ENCODE data around the gene GOLGA6L2. TPM values are rescaled to one million over a fixed set of nuclear protein-coding genes. Genes with fewer than 3 reads are reported as not detected.

GOLGA6L2 gene
- total RNA-seq, 1 experiment from 2014 or later: not detected

- no peaks in the 10 kb centered on the region for H3K4me1 Mint-ChIP-seq
- no peaks in the 10 kb centered on the region for H3K79me2 ChIP-seq (ENCODE audit: insufficient read depth, low read length)
- WGBS (ENCODE audit: extremely low coverage, insufficient read length, low lambda C conversion rate): no CpG with 5 or more reads among the region's 2 CpGs
Observed at GRCh38 chr15:23484870-23485269, 37.8 kb upstream of the GOLGA6L2 start.

More at GRCh38 chr15:23484870-23485269, 37.8 kb upstream of the GOLGA6L2 start:
- H2BK12ac ChIP-seq (ENCODE audit: insufficient read length, low read depth, low read length): no peak overlapping the region
- no peaks in the 10 kb centered on the region for H3K27me3 ChIP-seq (ENCODE audit: insufficient read depth, low read length)
- no peaks in the 10 kb centered on the region for H3K23me2 ChIP-seq (ENCODE audit: insufficient read length, low read depth, low read length, poor library complexity, severe bottlenecking)
- H4K91ac ChIP-seq (ENCODE audit: insufficient read length, low read depth, low read length): no peak overlapping the region
- H3K4me2 ChIP-seq (ENCODE audit: insufficient read depth, insufficient read length, low read length): no peak overlapping the region
- no peak overlapping the region for H3K23ac ChIP-seq (ENCODE audit: insufficient read length, low read depth, low read length)
- no peak overlapping the region for H3K27ac Mint-ChIP-seq
- no peak overlapping the region for H2AFZ ChIP-seq (ENCODE audit: low read length)
- H3K4me1 ChIP-seq (ENCODE audit: insufficient read depth, low read length): no peaks in the 10 kb centered on the region
- no peak overlapping the region for H2BK120ac ChIP-seq (ENCODE audit: low read depth, low read length, poor library complexity, severe bottlenecking)
- H3K27me3 Mint-ChIP-seq (ENCODE audit: low read depth): no peaks in the 10 kb centered on the region; the same call in none of the 2 replicates
- no peak for TF ChIP-seq CTCF (conservative IDR thresholded peaks at IDR 0.05)
- H2BK15ac ChIP-seq (ENCODE audit: low read depth, low read length): no peak overlapping the region
- H3K9me3 ChIP-seq (ENCODE audit: control insufficient read depth, low read depth, low read length): peaks cover 29% of the 10 kb centered on the region
- H3K18ac ChIP-seq (ENCODE audit: insufficient read length, low read depth, low read length): no peak overlapping the region
- no peak overlapping the region for H3T11ph ChIP-seq (ENCODE audit: low read length)
- DNase-seq: no peak
- no peak overlapping the region for H2AK5ac ChIP-seq (ENCODE audit: insufficient read length, low read length)
- no peaks in the 10 kb centered on the region for H3K79me1 ChIP-seq (ENCODE audit: insufficient read depth, low read depth, low read length, poor library complexity, severe bottlenecking)
- H3K9ac ChIP-seq (ENCODE audit: extremely low read depth, insufficient read length, low read length): no peak overlapping the region
- H3K14ac ChIP-seq (ENCODE audit: insufficient read depth, low read length): no peak overlapping the region
- H3K9me3 Mint-ChIP-seq: peaks cover 51 to 58% of the 10 kb centered on the region in 2 experiments
- no peak overlapping the region for H3K4me3 Mint-ChIP-seq
- no peak overlapping the region for H3K4ac ChIP-seq (ENCODE audit: low read depth, low read length)
- H4K8ac ChIP-seq (replicated peaks; ENCODE audit: insufficient read length, low read depth, low read length): no peak overlapping the region
- no peak overlapping the region for H2BK5ac ChIP-seq (ENCODE audit: insufficient read length, low read length)
- no peak overlapping the region for H3K56ac ChIP-seq (ENCODE audit: insufficient read length, low read depth, low read length)
- no peaks in the 10 kb centered on the region for H4K20me1 ChIP-seq (ENCODE audit: control insufficient read depth, insufficient read depth, insufficient read length)
- no peaks in the 10 kb centered on the region; a peak in 1 of 7 replicates for H3K36me3 Mint-ChIP-seq (ENCODE audit: insufficient read depth in 1 of 3, low read depth in 3 of 3)
- H3K27ac ChIP-seq (ENCODE audit: insufficient read length, low read depth, low read length): no peak overlapping the region
- H2BK20ac ChIP-seq (ENCODE audit: low read depth, low read length, poor library complexity, severe bottlenecking): no peak overlapping the region
- H4K5ac ChIP-seq (ENCODE audit: insufficient read length, low read depth, low read length): no peak overlapping the region

Data from H9 (cell line).